UCSD-AML1 (cell line): ENCODE measurements around the gene ERMARD.

Source experiments
- DNase-seq: peaks from one replicate; lab custom pipeline; 2025; ENCODE audit not compliant: unreplicated experiment; lab: John Stamatoyannopoulos, UW

The ERMARD gene

GRCh38 chr6:169783401-169783800 is 32.0 kb downstream of the ERMARD start:
- no peak for DNase-seq

GRCh38 chr6:169783971-169784820 is 32.8 kb downstream of the ERMARD start:
- DNase-seq, result no peak

DNA sequence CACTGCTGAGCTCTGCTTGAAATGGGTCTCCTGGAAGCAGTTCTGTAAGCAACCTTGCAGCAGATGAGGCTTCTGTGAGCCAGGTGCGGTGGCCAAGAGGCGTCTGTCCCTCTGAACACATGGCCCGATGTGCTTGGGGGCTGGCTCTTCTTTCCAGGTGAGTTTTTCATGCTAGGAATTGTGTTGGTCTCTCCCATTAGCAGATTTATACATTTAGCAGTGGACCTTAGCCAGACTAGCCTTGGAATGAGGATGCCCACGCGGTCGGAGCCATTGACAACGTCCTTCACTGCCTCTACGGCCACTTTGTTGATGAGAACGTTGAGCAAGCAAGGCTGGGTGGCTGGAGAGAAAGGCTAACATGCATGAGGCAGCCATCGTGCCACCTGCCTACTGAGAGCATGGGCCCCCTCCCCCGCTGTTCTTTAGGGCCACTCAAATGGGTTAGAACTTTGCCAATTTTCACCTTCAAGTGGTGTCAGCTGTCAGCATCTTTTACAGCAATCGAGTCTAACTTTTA is 33.5 kb downstream of the ERMARD start:
- DNase-seq, result no peak

DNA sequence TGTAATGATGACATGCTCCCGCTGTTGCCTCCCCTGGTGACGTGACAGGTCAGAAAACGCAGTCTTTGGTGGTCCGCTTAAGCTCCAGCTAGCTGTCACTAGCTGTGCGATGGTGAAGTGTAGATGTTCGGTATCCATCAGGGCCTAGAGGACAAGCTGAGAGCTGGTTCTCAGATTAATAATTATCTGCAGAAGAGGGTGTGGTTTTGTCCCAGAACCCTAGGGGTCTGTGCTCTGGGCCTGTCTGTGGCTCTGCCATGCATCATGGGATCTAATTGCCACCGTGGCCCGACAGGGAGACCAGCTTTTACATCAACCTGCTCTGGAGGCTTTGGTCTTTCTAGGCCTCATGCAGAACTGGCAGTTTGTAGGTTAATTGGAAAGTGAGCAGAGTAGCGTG is 34.1 kb downstream of the ERMARD start:
- no peak for DNase-seq

DNA sequence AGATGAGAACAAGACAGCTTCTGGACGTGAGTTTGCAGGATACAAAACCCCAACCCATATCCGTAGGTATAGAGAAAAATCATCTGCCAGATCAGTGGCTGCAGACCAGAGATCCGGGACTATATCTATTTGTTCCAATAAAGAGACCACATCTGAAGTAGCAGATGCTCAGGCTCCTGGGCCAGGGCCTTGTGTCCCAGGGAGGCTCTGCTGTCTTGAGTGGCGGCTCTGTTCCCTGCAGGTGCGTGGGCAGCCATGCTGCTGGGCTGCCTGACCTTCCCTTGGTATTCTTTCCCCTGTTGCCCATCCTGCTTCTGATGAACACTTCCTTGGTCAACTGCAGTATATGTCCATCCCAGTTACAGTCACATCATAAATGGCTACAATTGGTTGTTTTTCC is 34.9 kb downstream of the ERMARD start:
- no peak for DNase-seq

GRCh38 chr6:169787797-169788196 is 36.4 kb downstream of the ERMARD start:
- DNase-seq, result no peak

DNA sequence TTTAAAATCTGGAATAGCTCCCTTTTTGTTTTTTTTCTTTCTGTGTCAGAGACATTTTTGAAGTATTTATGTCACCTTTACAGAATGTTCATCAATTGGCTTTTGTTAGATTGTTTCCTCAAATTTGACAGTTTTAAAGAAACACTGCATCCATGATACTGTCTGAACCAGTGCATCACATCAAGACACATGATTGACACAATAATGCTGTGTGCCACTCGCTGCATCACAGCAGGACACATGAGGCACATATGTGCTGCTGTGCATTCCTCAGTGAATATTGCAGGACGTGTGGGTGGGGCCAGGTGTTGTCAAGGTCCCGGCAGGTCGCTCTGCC is 37.4 kb downstream of the ERMARD start:
- no peak for DNase-seq

DNA sequence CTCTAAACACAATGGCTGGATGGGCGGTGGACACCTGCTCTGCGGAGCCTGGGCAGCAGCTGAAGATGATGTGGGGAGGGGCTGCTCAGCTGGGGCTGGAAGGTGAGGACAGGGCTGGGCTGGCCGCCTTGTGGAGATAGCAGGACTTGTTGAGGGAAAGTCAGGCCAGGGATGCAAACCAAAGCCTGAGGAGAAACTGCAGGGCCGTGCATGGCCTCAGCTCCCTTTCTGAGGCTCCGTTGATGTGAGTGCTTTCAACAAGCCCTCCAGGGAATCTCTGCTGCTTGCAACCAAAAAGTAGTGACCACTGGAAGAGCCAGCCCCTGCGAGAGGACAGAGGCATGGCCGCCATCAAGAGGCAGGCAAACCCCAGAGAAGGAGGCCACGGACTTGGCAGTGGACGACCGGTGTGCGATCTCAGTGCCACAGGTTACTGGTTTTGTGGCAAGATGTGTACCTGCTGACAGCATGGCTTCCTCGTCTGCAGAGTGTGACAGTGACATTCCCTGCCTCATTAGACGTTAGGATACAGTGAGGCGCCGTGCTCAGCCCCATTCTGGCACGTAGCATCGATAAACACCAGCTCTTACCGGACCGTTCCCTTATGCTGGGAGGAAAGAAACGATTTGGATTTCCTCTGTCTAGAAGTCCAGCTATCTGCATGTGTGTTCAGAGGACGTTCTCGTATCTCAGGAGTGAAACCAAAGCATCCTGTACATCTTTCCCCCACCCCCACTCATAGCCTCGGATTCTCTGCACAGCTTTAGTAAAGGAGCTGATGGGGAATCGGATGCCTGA is 37.9 kb downstream of the ERMARD start:
- DNase-seq, result no peak

DNA sequence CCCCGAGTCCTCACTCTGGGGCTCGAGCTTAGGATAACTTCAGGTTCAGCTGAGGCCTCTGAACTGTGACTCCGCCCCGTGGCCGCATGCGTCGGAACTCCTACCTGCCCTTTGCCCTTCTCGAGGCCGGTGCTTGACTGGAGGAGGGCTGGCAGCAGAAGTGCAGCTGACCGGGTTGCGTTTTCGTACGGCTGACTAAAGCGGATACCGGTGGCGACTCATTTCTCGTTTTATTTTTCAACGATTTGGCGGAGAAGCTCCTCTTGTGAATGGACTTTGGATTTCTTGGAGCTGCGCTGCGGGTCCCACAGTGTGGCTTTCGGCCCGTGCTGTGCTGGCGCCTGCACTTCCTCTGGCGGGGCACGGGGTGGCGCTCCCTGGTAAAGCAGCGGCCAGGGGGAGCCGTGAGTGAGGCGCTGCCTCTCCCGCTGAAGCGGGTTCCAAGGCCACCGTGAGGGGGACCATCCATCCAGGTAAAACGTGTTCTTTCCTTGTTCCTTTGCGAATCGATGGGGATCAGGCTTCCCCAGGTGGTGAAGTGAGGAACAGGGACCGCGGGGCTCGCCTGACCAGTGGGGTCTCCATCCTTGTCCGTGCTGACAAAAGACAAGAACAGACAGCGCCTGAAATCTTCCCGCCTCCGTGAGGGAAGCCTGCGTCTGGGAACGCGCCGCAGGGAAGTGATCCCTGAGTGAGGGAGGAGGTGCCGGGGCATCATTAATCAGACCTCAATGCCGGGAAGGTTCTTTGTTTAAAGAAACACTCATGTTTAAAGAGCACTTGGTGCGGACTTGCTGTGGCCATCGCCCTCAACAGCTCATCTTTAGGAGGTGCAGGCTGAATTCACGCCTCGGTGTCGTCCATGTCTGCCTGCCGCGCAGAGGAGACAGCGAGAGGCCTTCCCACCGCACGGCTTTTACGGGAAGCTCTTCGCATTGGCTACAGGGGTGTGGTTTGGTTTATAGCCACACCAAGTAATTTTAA is 38.8 kb downstream of the ERMARD start:
- DNase-seq, result peak; percentile 66

DNA sequence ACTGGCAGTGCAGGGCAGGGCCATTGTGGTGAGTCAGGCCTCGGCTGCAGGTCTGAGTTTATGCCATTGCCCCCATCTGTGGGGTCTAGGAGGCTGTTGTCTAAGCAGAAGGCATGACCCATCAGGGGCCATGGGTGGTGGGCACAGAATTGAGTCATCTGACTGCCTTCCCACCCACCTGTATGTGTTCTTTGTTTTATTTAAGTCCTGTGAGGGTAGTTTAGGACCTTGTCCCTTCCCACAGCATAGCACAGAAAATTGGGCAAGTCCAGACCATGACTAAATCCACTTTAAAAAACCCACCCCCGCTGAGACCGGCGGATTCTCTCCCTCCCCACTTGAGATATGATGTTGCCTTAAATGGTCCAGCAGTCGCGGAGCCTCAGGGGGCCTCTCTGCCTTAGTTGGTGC is 40.3 kb downstream of the ERMARD start:
- DNase-seq, result no peak

DNA sequence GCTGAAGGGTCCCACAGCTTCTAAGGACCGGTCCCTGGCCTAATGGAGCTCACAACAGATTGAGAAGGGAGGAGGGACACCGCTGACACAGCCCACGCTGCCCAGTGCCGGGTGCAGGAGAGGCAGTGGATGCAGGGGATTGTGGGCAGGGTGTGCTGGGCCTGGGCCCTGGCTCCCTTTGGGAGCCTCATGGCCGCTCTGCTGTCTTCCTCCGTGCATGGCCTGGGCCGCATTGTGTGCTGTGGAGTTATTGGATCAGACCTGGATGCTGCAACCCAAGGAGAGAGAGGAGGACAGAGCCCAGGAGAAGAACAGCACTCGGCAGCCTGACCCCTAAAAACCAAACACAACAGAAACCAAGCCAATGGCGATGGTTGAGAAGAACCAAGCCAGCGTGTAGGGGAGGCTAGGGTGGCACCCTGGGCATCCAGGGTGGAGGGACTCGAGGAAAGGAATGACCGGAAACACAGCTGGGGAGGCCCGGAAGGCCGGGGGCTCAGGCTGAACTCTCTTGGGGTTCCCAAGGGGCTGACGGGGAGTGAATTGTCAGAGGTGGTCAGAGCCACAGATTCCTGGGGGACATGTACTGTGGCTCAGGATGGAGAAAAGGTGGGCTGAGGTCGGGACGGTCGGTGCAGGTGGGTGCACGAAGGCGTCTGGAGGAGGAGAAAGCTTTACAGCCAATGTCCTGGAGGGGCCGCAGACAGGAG is 41.0 kb downstream of the ERMARD start:
- no peak for DNase-seq

GRCh38 chr6:169793408-169793807 is 42.0 kb downstream of the ERMARD start:
- DNase-seq, result no peak

DNA sequence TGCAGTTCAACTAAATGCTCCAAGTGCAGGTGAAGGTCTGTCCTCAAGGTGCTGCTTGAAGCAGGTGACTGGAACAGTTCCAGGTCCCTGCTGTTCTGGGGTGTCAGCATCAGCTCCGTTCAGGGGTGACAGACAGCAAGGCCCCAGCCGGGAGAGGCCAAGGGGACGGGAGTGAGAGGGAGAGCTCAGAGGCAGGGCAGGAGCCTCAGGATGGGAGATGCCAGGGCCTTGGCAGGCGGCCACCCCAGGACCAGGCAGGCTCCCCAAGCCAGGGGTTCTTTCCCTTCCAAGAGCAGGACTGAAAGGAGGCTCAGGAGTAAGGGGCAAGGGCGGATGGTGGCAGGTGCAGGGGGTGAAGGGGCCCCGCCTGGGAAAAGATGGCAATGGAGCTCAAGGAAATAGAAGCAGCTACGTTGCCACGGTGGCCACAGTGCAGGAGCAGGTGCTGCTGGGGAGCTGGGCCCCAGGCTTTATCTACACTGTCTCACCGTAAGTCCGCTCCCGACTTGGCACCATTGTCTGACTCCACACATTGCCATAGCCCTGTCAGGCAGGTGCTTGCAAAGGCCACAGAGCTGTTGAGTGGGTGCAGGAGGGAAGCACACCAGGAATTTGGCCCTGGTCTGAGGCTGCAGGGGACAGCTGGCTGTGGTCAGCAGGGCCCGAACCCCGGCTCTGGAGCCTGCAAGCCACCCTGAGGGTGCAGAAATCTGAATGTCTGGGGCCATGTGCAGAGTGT is 43.1 kb downstream of the ERMARD start:
- DNase-seq, result no peak

- DNase-seq, result no peak
Observed at GRCh38 chr6:169795196-169795595, 43.8 kb downstream of the ERMARD start.

GRCh38 chr6:169798764-169799473 is 47.5 kb downstream of the ERMARD start:
- no peak for DNase-seq

DNA sequence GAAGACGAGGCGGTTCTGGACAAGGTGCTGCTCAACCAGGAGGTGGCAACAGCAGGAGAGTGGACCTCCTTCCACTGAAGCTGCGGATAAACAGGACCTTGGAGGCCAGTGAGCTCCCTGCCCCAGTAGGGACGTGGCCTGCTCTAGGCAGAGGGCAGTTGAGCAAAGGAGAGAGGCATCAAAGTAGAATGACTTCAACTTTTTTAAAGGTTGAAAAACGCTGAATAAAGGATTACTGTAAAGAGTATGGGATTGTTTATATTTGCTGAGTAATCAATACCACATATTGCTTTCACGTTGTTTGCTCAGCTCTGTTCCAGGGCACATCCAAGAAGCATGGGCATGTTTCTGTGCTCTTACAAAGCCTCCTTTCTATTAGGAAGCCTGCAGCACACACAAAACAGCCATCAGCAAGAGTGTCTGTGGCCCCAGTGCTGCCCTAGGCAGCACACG is 48.1 kb downstream of the ERMARD start:
- no peak for DNase-seq

- DNase-seq, result no peak
Observed at GRCh38 chr6:169800116-169800667, 48.8 kb downstream of the ERMARD start.

DNA sequence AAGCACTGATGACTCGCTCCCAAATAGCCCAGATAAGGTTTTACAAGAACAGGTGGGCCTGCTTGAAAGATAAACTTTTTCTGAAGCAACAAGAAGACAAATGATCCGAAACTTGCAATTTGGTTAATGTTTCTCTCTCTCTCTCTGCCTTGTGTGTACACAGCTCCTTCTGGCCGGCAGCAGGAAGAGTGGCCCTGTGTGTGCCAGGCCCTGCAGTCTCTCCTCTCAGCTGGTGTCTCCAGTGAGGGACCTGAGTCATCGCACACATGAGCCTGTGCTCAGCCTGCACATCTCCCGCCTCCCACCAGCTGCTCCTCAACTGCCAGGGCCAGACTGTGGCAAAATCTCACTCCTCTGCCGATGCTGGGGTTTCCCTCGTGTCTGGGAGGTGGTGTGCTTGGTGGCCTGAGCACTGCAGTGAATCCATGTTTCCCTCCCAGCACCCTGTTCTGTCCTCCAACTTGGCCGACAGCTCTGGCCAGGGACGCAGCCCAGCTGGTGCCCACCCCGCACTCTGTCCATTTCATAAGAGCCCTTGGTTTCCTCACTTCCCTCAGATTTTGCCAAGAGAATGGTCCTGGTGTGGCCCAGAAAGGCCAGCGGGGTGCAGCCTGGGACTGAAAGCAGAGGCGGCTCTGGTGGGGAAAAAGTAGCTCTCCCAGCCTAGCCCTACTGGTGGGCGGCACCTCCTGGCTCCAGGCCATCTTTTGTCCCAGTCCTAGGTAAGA is 49.4 kb downstream of the ERMARD start:
- DNase-seq, result no peak
